ENCODE measurements around the gene FBXW8. TPM values are rescaled to one million over a fixed set of nuclear protein-coding genes. Genes with fewer than 3 reads are reported as not detected.

FBXW8 gene, protein sequence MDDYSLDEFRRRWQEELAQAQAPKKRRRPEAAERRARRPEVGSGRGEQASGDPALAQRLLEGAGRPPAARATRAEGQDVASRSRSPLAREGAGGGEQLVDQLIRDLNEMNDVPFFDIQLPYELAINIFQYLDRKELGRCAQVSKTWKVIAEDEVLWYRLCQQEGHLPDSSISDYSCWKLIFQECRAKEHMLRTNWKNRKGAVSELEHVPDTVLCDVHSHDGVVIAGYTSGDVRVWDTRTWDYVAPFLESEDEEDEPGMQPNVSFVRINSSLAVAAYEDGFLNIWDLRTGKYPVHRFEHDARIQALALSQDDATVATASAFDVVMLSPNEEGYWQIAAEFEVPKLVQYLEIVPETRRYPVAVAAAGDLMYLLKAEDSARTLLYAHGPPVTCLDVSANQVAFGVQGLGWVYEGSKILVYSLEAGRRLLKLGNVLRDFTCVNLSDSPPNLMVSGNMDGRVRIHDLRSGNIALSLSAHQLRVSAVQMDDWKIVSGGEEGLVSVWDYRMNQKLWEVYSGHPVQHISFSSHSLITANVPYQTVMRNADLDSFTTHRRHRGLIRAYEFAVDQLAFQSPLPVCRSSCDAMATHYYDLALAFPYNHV
- polyA plus RNA-seq (ENCODE audit: insufficient read length in 4 of 4), result 10 to 100 TPM; 23.3 to 27.8 (median 24.3) TPM

DNA sequence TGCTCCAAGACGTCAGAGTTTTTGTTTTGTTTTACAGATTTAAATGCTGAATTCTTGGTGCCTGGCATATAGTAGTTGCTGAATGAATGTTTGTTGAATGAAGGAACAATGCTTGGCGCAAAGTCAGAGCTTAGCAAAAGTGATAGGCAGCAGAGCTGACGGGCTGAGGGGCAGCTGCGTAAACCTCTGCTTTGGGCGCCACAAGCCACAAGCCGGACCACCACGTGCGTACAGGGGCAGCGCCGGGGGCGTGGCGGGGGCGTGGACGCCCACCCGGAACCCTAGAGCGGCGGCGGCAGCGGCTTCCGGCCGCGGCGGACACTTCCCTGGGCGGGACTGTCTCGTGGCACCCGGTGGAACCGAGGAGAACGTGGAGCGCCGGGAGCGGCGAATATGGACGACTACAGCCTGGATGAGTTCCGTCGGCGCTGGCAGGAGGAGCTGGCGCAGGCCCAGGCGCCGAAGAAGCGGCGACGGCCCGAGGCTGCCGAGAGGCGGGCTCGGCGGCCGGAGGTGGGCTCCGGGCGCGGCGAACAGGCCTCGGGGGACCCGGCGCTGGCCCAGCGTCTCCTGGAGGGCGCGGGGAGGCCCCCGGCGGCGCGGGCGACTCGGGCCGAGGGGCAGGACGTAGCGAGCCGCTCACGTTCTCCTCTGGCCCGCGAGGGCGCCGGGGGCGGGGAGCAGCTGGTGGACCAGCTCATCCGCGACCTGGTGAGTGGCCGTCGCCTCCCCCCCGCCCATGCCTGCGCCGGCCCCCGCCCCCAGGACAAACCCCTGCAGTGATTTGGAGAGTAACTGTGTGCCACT, at the start of gene FBXW8:
TSS of gene FBXW8 (plus strand) at position 306 of the 807 bp plus-strand sequence. CDS start at position 394, 88 bp downstream.
- DNase-seq (ENCODE audit: low read depth in 4 of 4, low spot score in 2 of 4), result peak in 2 of 4 donors; percentile 45 to 48

DNA sequence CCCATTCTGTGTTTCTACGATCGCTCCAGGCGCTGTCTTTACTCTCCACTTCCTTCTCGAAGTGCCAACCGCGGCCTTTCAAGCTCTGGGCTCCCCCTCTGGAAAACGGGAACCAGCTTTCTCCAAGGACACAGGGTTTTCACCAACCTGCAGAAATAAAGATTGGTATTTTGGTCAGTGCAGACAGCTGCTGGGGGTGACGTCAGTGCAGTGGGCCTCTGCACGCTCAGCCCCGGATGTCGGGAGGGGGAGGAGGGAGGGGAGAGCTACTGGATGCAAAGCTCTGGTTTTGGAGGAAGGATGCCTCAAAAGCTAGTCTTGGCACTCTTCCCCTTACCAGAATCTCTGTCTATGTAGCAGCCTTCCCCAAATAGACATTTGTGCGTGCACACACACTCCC, 49.4 kb upstream of the FBXW8 start:
- DNase-seq (ENCODE audit: low read depth in 4 of 4, low spot score in 2 of 4), result no peak

DNA sequence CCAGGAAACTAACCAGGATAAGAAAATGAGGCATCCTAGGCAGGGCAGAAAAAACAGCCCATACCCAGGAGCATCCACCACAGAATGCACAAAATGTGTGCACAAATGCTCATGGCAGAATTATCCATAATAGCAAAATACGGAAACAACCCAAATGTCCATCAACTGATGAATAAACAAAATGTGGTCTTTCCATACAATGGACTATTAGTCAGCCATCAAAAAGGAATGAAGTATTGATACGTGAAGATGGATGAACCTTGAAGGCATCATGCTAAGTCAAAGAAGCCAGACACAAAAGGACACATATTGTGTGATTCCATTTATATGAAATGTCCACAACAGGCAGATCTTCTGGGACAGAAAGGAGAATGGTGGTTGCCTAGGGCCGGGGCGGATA, 48.6 kb upstream of the FBXW8 start:
- no peak for DNase-seq (ENCODE audit: low read depth in 4 of 4, low spot score in 2 of 4)

DNA sequence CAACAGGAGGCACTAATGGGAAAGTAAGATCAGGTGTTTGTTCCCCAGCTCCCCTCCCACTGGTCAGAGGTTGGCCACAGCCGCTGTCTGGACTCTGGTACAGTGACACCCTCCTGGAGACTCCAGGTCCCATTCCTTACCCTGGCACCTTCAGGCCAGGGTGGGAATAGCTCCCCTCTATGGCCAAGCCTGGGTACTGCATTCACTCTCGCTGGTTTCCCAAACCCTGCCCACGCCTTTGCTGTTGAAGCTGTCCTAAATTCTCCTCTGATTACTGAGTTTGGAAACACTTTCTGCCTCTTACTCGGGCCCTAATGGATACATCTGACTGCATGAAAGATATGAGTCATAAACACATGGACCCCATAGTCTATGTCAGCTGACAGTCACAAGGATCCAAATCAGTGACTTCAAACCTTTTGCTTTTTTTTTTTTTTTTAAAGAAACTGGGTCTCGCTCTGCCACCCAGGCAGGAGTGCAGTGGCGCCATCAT, 47.4 kb upstream of the FBXW8 start:
- no peak for DNase-seq (ENCODE audit: low read depth in 4 of 4, low spot score in 2 of 4)

DNA sequence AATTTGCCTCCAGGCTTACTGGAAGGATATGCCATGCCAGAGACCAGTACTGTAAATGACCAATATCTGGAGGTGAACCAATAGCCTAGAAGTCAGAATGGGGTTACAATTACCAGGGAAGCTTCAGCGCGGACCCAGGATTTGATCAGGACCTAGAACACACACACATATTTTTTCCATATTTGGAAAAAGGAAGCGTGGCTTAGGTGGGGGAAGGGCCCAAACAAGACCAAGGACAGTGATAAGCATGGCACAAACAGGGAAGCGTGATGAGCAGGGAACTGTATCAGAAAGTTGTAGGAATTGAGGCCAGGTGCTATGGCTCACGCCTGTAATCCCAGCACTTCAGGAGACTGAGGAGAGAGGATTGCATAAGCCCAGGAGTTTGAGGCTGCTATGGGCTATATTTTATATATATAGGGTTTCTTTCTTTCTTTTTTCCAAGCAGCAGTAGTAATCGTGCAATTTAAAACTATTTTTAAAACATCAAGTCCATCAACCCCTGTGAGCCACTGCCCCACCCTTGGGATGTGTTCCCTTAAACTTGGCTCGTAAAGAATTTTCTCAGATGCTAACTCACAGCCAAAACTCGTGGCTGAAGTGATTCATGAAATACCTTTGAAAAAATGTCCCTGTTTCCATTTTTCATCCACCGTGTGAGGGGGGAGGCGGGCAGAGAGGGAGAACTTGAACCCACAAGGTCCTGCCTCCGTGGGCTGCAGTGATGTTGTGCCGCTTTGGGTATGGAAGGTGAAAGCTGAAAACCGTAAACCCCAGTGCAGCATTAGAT, 46.2 kb upstream of the FBXW8 start:
- no peak for DNase-seq (ENCODE audit: low read depth in 4 of 4, low spot score in 2 of 4)

DNA sequence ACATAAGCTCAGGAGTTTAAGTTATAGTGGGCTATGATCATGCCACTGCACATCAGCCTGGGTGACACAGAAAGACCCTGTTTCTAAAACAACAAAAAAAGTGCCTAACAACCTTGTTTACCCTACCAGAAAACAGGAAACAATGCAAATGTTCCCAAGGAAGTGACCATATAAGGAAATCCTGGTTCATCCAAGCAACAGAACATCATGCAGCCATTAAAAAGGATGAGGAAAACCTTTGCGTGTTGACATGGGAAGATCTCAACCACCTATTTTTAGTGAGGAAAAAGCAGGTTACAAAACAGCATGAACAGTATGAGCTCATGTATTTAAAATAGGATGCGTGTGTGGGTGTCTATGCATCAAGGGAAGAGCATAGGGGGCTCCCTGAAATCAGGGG, 43.2 kb upstream of the FBXW8 start:
- DNase-seq (ENCODE audit: low read depth in 4 of 4, low spot score in 2 of 4), result no peak

DNA sequence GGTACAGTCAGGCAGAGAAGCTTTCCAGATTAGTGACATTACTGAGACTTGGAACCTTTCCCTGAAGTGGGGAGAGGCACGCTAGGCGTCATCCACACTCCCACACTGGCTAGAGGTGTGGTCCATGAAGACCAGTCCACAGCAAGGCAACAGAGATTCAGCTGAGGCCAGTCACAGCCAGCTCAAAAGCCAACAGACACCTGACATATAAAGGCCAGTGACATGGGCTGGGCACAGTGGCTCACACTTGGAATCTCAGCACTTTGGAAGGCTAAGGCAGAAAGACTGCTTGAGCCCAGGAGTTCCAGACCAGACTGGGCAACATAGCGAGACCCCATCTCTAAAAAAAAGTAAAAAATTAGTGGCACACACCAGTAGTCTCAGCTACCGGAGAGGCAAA, 40.4 kb upstream of the FBXW8 start:
- DNase-seq (ENCODE audit: low read depth in 4 of 4, low spot score in 2 of 4), result no peak

DNA sequence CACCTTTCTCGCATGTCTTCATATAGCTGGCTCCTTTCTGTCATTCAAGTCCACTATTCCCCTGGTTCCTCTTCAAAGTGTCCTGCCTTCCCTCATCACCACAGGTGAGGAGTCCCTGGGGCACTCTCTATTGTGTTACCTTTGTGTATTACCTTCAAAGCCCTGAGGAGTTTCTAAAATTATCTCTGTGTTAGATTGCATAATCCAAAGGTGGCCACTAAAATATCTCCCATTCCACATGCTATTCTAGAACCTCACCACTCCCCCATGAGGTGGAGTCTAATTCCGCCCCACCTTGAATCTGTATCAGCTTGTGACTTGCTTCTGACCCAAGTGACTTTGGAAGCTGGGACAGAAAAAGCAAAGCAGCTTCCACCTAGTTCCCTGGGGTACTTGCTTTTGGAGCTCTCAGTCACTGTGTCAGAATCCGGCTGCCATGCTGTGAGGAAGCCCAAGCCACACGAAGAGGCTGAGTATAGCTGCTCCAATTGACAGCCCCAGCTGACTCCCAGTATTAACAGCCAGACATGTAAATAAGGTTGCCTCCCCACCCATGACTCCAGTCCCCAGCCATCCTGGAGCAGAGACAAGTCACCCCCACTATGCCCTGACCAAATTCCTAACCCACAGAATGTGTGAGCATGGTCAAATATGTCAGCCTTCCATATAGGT, 36.3 kb upstream of the FBXW8 start:
- no peak for DNase-seq (ENCODE audit: low read depth in 4 of 4, low spot score in 2 of 4)

DNA sequence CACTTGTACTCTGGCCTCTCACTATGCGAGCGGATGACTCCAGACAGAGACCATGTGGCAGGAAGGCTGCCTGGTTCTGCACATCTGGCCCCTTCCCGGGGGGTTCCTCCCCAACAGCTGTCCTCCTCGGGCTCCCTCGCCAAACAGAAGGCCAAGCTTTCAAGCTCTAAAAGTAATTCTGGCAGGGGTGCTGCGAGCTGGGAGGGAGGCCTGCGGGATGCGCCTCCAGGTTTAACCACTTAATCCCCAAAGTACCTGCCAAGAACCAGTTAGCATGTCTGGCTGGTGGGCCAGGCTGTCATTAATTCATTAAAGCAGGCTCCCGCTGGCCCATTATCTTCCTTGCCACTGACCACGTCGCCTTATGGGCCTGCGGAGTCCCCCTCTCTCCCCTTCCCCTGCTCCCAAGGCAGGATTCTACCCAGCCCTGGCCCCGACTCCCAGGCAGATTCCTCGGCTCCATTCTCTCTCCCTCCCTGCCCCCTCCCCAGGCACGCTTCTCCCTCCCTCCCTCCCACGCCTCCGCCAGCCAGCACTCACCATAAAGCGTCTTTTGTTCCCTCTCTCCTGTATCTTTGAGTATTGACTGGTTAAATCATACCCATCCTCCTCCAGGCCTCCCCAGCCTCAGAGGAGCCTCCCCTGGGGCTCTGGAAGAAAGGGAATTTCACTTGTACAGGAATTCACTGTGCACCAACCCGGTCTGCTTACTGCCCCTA, 34.4 kb upstream of the FBXW8 start:
- no peak for DNase-seq (ENCODE audit: low read depth in 4 of 4, low spot score in 2 of 4)

DNA sequence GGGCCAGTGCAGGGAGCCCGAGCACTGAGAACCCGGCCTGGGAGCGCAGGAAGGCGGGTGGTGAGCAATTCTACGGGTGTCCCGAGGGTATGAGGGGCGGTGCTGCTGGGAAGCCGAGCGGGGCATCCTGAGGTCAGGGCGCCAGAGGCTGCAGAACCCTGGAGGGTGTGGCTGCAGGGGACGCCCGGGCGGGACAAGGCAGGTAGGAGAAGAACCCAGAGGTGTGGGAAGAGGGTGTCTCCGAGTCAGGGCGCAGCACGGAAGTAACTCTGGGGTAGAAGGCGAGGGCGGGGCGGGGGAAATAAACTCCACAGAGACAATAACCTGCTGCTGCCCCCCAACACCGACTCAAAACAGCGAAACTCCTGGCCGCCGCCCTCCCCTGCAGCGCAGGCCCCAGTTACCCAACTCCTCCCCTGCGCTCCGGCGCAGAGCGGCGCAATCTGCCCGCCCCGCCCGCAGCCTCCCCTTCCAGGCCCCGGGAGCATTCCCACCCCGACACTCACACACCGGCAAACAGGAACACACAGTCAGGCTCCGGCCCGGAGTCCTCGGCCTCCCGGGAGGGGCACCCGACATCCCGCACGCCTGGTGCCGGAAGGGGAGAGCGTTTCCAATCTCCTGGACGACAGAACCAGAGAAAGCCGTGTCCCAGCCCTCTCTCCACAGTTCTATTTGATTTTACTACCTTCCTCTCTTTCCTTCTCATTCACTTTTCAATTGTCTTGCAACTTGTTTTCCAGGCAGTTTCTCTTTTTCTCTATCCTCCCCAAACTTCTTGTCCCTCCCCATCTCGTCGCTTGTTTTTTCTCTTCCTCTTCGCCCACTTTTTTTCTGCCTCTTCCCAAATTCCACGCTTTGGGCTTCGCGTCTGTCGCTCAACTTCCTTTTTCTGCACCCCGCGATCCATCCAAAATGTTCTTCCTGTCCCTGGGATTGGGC, 31.9 kb upstream of the FBXW8 start:
- no peak for DNase-seq (ENCODE audit: low read depth in 4 of 4, low spot score in 2 of 4)

DNA sequence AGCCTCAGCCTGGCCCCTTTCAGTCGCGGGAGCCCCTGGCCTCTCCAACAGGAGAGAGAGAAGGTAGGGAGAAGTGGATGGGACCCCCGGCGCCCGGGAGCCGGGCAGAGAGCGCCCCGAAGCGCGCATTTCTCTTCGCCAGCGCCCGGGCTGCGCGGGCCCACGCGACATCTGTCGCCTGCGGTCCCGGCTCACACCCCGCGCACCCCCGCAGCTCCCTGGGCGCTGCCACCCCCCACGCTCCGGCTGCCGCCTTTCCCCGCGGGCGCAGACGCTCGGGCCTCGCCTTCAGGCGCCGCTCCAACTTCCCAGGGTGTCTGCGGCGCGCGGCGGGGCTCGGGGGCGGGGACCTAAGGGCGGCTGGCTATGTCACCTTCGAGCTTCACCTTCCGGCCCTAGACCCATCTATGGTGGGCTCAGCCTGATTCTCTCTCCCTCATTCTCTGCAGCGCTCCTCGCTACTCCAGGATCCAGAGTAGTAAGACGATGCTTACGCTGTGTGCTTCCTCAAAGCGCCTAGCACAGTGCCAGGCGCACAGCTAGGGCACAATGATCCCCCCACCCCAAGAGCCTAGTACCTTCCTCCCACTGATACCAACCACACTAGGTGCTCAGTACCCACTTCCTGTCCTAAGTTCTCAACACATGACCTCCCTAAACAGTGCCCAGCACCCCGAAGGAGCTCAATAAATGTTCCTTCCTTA, 31.1 kb upstream of the FBXW8 start:
- DNase-seq (ENCODE audit: low read depth in 4 of 4, low spot score in 2 of 4), result no peak

DNA sequence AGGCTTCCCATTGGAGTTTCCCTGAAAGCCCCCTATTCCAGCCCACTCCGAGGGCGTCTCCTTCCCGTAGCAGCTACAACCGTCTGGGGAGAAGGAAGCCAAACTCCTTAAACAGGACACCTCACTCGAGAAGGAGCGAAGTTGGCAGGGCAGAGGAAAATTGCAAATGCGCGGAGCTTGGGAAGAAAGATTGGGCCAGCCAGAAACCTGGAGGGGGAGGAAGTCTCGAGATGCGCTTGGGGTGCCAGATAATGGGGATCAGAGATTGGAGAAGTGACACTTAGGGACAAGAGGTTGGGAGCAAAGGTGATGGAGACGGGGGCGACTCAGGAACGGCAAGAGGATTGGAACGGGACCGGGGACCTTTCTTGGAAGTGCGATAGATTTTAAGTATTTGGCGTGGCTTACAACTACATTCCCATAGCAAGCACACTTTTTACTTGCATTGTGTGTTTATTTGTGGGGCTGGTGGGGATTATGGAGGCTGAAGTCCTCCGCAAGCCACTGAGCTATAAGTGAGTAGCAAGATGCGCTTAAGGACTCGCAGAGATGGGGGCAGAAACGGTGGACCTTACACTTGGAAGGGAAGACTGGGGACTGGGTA, 30.4 kb upstream of the FBXW8 start:
- DNase-seq (ENCODE audit: low read depth in 4 of 4, low spot score in 2 of 4), result no peak

DNA sequence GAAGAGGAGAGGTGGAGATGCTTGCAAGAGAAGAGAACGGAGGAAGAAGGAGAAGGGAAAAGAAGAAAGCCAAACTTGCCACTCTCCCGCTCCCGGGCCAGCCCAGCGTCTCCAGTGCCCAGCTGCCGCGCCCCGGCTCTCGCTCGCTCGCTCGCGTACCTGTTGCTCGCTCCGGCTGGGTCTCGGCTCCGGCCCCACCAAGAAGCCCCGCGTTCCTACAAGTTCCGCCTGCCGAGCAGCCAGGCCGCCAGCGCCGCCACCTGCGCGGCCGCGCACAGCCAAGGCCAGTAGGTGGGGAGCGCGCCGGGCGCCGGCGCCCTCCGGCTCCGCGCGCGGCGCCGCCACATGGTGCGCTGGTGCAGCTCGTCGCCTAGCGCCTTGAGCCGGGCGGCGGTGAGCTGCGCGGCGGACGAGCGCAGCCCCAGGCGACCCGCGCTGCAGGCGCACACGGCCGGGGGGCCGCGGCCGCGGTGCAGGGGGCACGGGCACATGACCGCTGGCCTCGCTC, 29.9 kb upstream of the FBXW8 start:
- no peak for DNase-seq (ENCODE audit: low read depth in 4 of 4, low spot score in 2 of 4)

DNA sequence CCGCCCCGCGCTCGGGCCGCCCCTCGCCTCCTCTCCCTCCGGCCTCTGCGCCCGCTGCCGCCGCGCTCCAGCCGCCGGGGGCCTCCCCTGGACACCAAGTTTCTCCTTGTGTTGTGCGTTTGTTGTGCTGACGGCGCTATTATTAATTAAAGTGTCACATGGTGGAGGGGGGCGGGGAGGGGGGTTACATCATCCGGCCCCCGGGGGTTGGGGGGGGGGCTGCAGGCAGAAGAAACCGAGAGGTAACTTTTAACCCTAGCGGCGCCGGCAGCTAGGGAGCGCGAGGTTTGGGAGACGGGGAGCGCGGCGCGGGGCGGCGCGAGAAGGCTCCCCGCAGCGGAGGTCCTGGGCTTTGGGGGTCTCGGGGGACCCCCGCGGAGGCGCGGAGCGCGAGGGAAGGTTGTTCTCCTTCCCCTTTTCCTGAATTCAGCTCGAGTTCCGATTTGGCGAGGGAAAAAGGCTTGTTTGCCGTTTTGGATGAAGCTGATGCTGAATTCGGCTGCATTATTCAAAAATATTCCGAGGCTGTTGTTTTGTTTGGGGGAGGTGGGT, 29.3 kb upstream of the FBXW8 start, which contains the start of gene HRK:
TSS of gene HRK (minus strand) at position 117 of the 552 bp plus-strand sequence. CDS start 134 bp downstream, outside the sequence.
- no peak for DNase-seq (ENCODE audit: low read depth in 4 of 4, low spot score in 2 of 4)

DNA sequence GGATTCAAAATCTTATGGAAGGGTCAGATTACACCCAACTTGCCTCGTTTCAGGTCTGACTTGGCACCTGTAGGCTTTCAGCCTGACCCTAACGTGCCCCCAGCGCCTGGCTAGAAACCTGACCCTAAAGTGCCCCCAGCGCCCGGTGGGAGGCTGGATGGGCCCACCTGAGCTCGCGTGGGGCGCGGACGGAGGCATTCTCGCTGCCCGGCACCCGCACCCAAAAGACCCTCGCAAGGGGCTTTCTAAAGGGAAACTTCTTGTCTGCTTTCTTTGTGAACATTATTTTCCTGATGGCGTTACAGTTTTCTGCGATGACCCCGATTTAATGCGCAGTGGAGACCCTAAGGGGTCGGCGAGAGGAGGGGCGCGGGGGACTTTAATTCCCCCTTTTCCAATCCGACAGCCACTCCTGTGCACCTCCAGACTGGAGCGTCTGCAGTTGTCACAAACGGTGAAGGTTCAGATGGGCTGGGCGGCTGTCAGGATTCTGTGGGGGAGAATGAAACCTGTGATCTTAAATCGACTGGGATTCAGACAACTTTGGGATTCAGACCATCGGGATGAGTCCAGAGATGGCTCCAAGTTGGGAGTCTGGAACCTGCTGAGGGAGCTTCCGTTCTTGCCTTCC, 28.8 kb upstream of the FBXW8 start:
- no peak for DNase-seq (ENCODE audit: low read depth in 4 of 4, low spot score in 2 of 4)

DNA sequence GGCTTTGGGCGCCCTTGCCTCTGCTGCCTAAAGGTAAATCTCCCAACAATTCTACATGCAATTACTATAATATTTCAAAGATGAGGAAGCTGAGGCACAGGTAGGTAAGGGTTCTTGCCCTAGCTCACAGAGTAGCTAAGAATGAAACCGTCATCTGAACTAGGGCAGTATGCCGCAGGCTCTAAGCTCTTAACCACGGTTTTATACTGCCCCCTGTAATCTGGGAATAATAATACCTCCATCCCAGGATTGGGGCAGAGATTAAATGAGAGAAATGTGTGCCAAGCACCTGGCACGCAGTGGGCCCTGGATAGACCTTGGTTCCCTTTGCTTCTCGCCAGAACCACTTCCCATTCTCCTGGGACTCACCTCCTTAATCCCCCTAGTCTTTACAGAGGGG, 28.0 kb upstream of the FBXW8 start:
- no peak for DNase-seq (ENCODE audit: low read depth in 4 of 4, low spot score in 2 of 4)
